ENCODE results near the gene SBF2. TPM values are rescaled to one million over a fixed set of nuclear protein-coding genes. Genes with fewer than 3 reads are reported as not detected.

SBF2 gene
- total RNA-seq, 2 donors from 2014 or later = 53.8 to 60.8 TPM

DNA sequence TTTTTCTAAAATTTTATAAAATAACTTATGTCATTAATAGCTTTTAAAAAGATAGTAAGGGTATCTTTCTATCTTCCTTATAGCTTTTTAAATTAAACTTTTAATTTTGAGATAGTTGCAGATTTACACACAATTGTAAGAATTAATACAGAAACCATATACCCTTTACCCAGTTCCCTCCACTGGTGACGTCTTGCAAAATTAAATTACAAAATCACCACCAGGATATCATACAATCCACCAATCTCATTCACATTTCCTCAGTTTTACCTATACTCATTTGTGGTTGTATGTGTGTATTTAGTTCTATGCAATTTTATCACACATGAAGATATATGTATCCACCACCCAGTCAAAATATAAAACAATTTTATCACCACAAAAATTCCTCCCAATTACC lies 10.0 kb downstream of the SBF2 start:
- Histone ChIP-seq H3K9me3 (no peaks in the 10 kb centered on the region), H3K4me3 (no peak overlapping the region), H3K36me3 (no peaks in the 10 kb centered on the region), H3K4me1 (ENCODE audit: control insufficient read depth in 1 of 2, low read depth in 2 of 2) (peaks cover 8 to 10% of the 10 kb centered on the region in 2 donors), H3K27me3 (replicated peaks; ENCODE audit: insufficient read depth) (no peaks in the 10 kb centered on the region), H3K27ac (no peak overlapping the region)
- no peak for ATAC-seq (ENCODE audit: insufficient number of reproducible peaks, low FRiP score, low read depth)
- no peak for DNase-seq (ENCODE audit: low spot score)
- TF ChIP-seq, protein P1, sequence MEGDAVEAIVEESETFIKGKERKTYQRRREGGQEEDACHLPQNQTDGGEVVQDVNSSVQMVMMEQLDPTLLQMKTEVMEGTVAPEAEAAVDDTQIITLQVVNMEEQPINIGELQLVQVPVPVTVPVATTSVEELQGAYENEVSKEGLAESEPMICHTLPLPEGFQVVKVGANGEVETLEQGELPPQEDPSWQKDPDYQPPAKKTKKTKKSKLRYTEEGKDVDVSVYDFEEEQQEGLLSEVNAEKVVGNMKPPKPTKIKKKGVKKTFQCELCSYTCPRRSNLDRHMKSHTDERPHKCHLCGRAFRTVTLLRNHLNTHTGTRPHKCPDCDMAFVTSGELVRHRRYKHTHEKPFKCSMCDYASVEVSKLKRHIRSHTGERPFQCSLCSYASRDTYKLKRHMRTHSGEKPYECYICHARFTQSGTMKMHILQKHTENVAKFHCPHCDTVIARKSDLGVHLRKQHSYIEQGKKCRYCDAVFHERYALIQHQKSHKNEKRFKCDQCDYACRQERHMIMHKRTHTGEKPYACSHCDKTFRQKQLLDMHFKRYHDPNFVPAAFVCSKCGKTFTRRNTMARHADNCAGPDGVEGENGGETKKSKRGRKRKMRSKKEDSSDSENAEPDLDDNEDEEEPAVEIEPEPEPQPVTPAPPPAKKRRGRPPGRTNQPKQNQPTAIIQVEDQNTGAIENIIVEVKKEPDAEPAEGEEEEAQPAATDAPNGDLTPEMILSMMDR (IDR thresholded peaks at IDR 0.05) = no peak

DNA sequence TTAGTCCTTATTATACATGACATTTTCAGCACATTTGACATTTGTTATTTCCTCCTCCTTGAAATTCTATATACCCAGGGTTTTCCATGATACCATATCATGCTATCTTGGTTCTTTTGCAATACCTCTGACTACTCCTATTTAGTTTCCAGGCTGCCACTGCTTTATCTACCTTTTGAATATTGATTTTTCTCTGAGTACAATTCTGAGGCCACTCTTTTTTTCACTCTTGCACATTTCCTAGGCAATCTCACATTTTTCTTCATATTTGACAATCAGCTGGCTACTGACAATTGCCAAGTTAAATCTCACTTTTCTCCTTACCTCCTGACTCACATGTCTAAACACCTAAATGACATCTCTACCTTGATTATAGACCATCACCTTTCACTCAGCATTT lies 11.9 kb downstream of the SBF2 start:
- H3K27ac ChIP-seq = no peak overlapping the region
- ATAC-seq (ENCODE audit: insufficient number of reproducible peaks, low FRiP score, low read depth) = no peak
- DNase-seq (ENCODE audit: low spot score) = no peak
- TF ChIP-seq, protein P1 (IDR thresholded peaks at IDR 0.05) = no peak
- H3K36me3 ChIP-seq = no peaks in the 10 kb centered on the region
- no peak overlapping the region for H3K4me3 ChIP-seq
- peaks cover 5 to 10% of the 10 kb centered on the region in 2 donors for H3K4me1 ChIP-seq (ENCODE audit: control insufficient read depth in 1 of 2, low read depth in 2 of 2)
- no peaks in the 10 kb centered on the region for H3K9me3 ChIP-seq
- H3K27me3 ChIP-seq (replicated peaks; ENCODE audit: insufficient read depth) = no peaks in the 10 kb centered on the region

DNA sequence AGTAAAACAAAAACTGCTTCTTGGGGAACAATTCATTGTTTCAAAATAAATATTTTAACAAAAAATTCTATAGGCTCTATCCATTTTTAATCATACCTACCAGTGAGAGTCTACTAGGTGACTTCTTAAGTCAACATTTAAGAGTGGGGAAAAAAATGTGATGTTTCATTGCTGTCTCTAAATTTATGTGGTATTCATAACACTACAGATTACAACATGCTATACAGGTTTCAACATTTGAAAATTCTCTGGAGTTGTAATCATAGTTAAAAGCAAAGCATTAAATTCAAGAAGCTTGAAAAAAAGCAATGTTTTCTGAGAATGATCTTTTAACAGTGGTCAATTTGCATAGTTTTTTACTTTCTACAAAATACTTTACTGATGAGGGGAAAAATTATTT lies 18.3 kb downstream of the SBF2 start:
- TF ChIP-seq, protein P1 (IDR thresholded peaks at IDR 0.05) = no peak
- Histone ChIP-seq H3K9me3 (no peaks in the 10 kb centered on the region), H3K27ac (no peak overlapping the region), H3K4me3 (no peak overlapping the region), H3K4me1 (ENCODE audit: control insufficient read depth in 1 of 2, low read depth in 2 of 2) (peaks cover 11 to 17% of the 10 kb centered on the region in 2 donors), H3K36me3 (no peaks in the 10 kb centered on the region), H3K27me3 (replicated peaks; ENCODE audit: insufficient read depth) (no peaks in the 10 kb centered on the region)
- no peak for DNase-seq (ENCODE audit: low spot score)
- no peak for ATAC-seq (ENCODE audit: insufficient number of reproducible peaks, low FRiP score, low read depth)

DNA sequence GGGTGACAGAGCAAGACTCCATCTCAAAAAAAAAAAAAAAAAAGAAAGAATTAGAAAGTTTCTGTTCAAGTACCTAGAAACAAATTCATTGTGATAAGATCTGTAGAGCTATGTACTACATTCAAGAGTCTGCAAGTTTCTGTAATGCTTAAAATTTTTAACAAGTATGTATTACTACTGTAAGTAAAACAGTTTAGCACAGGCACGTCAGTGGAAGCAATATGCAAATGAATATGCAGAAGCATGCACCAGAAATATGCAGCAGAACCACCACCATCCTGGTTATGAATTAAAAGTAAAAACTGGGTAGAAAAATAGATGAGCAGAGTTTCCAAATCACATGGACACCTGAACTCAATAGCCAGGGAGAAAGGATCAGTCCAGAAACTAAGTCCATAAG lies 19.3 kb downstream of the SBF2 start:
- H3K4me3 ChIP-seq = no peak overlapping the region
- H3K27ac ChIP-seq = no peak overlapping the region
- ATAC-seq (ENCODE audit: insufficient number of reproducible peaks, low FRiP score, low read depth) (no peak), DNase-seq (ENCODE audit: low spot score) (no peak)
- H3K27me3 ChIP-seq (replicated peaks; ENCODE audit: insufficient read depth) = no peaks in the 10 kb centered on the region
- H3K9me3 ChIP-seq = no peaks in the 10 kb centered on the region
- peaks cover 11 to 17% of the 10 kb centered on the region in 2 donors for H3K4me1 ChIP-seq (ENCODE audit: control insufficient read depth in 1 of 2, low read depth in 2 of 2)
- H3K36me3 ChIP-seq = no peaks in the 10 kb centered on the region
- TF ChIP-seq, protein P1 (IDR thresholded peaks at IDR 0.05) = no peak

DNA sequence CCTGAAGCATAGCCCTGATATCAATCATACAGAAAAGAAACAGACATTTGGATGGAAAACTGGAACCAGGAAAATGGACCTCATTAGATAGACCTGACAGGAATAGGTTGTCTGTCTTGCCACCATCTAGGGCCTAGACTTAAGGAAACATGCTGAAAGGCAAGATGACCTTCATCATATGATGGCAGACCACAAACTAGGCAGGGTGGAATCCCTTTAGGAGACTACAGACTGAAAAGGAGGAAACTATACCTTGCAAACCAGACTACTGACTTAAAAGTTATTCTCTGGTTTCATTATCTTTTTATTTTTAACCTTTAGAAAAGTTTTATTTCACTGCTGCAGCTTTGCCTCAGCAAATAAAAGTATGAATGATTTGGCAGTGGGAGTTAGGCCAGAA lies 20.3 kb downstream of the SBF2 start:
- TF ChIP-seq, protein P1 (IDR thresholded peaks at IDR 0.05) = no peak
- Histone ChIP-seq H3K36me3 (no peaks in the 10 kb centered on the region), H3K4me1 (ENCODE audit: control insufficient read depth in 1 of 2, low read depth in 2 of 2) (peaks cover 17 to 22% of the 10 kb centered on the region in 2 donors), H3K4me3 (no peak overlapping the region), H3K27ac (no peak overlapping the region), H3K9me3 (no peaks in the 10 kb centered on the region), H3K27me3 (replicated peaks; ENCODE audit: insufficient read depth) (no peaks in the 10 kb centered on the region)
- ATAC-seq (ENCODE audit: insufficient number of reproducible peaks, low FRiP score, low read depth) (no peak), DNase-seq (ENCODE audit: low spot score) (no peak)
